Measurements from ENCODE around the gene SLC1A4.

Gene SLC1A4

GRCh38 chr2:65055422-65056214, 66.4 kb downstream of the SLC1A4 start (continued):
- no peak for TF ChIP-seq BCL11B (tag by site-specific recombination; IDR thresholded peaks at IDR 0.05; ENCODE audit: low read depth)
- TF ChIP-seq ZNF341 (tag by site-specific recombination; IDR thresholded peaks at IDR 0.05; ENCODE audit: low read depth): peak; percentile 62
- 0 out of 2 replicates have a peak, but pooled peaks have one; percentile 15 for TF ChIP-seq ZNF791 (tag by site-specific recombination; IDR thresholded peaks at IDR 0.05)
- peak; percentile 64 for TF ChIP-seq ZNF366 (tag by site-specific recombination; conservative IDR thresholded peaks at IDR 0.05)
- peak; percentile 88 for TF ChIP-seq ZBTB17 (tag by site-specific recombination; IDR thresholded peaks at IDR 0.05)
- peak; percentile 58 for TF ChIP-seq ZFHX2 (tag by site-specific recombination; conservative IDR thresholded peaks at IDR 0.05)

GRCh38 chr2:65056215-65057053, 67.2 kb downstream of the SLC1A4 start, which contains the start of gene CEP68:
CEP68 (plus strand) TSS chr2:65056416; CDS start chr2:65069445, 13,029 bp downstream.
- Histone ChIP-seq H3K4me3 (ENCODE audit: low read depth, low read length) (peak within 1 kb of the TSS; percentile 67), H3K36me3 (ENCODE audit: control insufficient read depth in 2 of 2, insufficient read depth in 1 of 2, low read length in 2 of 2) (peaks cover 0 to 2% of the 10 kb centered on the region in 2 experiments; a peak in 1 of 3 replicates), H3K4me1 (ENCODE audit: control insufficient read depth, insufficient read depth, low read length) (peaks cover 8% of the 10 kb centered on the region; the same call in 1 of the 2 replicates), H3K9me3 (ENCODE audit: control insufficient read depth, insufficient read depth, low read depth, low read length) (no peaks in the 10 kb centered on the region), H3K27ac (ENCODE audit: extremely low read depth, low read depth, low read length) (peak within 1 kb of the TSS; percentile 81; the same call in 1 of the 2 replicates)
- ChIA-PET CTCF (interaction anchor here (0.5 to 1.9 kb wide), 8 partner anchors 8 to 567 kb away, joined by 3 to 9 read pairs (median 4); no protein-coding TSS in a partner anchor), POLR2A (interaction anchor here (0.6 to 2.5 kb wide), 18 partner anchors 9 to 974 kb away, joined by 3 to 35 read pairs (median 4); partner anchors contain the start of genes ACTR2, AFTPH and RAB1A)
- TF ChIP-seq ZNF510 (tag by site-specific recombination; IDR thresholded peaks at IDR 0.05; ENCODE audit: insufficient replicate concordance) (no peak), ZNF549 (tag by site-specific recombination; IDR thresholded peaks at IDR 0.05) (no peak), ZBTB26 (tag by site-specific recombination; optimal IDR thresholded peaks at IDR 0.05) (peak; percentile 74), YY1 (tag by site-specific recombination; IDR thresholded peaks at IDR 0.05) (peak; percentile 49; the same call in 1 of the 2 replicates), ZNF433 (tag by site-specific recombination; IDR thresholded peaks at IDR 0.05; ENCODE audit: low read depth) (no peak), BCL11A (tag by site-specific recombination; IDR thresholded peaks at IDR 0.05; ENCODE audit: low read depth) (no peak), KLF10 (tag by site-specific recombination; IDR thresholded peaks at IDR 0.05) (no peak; the same call in none of the 2 replicates), PBX3 (CRISPR knock-in tag; IDR thresholded peaks at IDR 0.05) (peak; percentile 71; the same call in 1 of the 2 replicates), ZNF10 (tag by site-specific recombination; IDR thresholded peaks at IDR 0.05) (peak; percentile 79), ZBTB17 (tag by site-specific recombination; IDR thresholded peaks at IDR 0.05) (peak; percentile 36; the same call in 1 of the 2 replicates), ZNF175 (tag by site-specific recombination; IDR thresholded peaks at IDR 0.05) (no peak), ZFHX2 (tag by site-specific recombination; conservative IDR thresholded peaks at IDR 0.05) (peak; percentile 10; the same call in 1 of the 2 replicates), KLF7 (tag by site-specific recombination; IDR thresholded peaks at IDR 0.05; ENCODE audit: borderline replicate concordance) (peak; percentile 7; the same call in 1 of the 2 replicates), KLF9 (tag by site-specific recombination; IDR thresholded peaks at IDR 0.05; ENCODE audit: low read depth) (peak; percentile 98), ZBTB48 (tag by site-specific recombination; IDR thresholded peaks at IDR 0.05) (peak; percentile 52; the same call in 1 of the 2 replicates), ZNF561 (tag by site-specific recombination; IDR thresholded peaks at IDR 0.05; ENCODE audit: borderline replicate concordance) (peak; percentile 79), ZNF501 (tag by site-specific recombination; IDR thresholded peaks at IDR 0.05) (no peak), TSHZ1 (tag by site-specific recombination; IDR thresholded peaks at IDR 0.05; ENCODE audit: borderline replicate concordance) (no peak), ZNF324 (tag by site-specific recombination; IDR thresholded peaks at IDR 0.05) (no peak), ZNF174 (tag by site-specific recombination; IDR thresholded peaks at IDR 0.05) (no peak), KLF8 (tag by site-specific recombination; IDR thresholded peaks at IDR 0.05) (peak; percentile 92), KLF16 (tag by site-specific recombination; IDR thresholded peaks at IDR 0.05) (peak; percentile 75), ZNF354C (tag by site-specific recombination; IDR thresholded peaks at IDR 0.05; ENCODE audit: borderline replicate concordance, low read depth) (no peak), ZBTB1 (tag by site-specific recombination; IDR thresholded peaks at IDR 0.05) (no peak), OSR2 (tag by site-specific recombination; IDR thresholded peaks at IDR 0.05) (no peak)

All from HEK293 (cell line).